D721Med (cell line): ENCODE measurements around the gene HS3ST5.

Experiments used
- DNase-seq: peaks from one replicate; pipeline ENCODE4 v3.0.0; 2011; ENCODE audit warnings: low spot score; ENCODE audit not compliant: insufficient read length
- FAIRE-seq: peaks from 2 replicates; lab custom pipeline; 2011; peaks lifted over from hg19 to GRCh38; lab: Jason Lieb, UNC
- CTCF ChIP-seq: IDR thresholded peaks from 2 replicates; pipeline ENCODE4 v1.5.1; 2012; ENCODE audit warnings: mild to moderate bottlenecking, control low read depth; ENCODE audit not compliant: insufficient read depth; ENCODE audit errors: missing control alignments

The HS3ST5 gene

GRCh38 chr6:114144887-114145851, 197.7 kb downstream of the HS3ST5 start:
- FAIRE-seq (no peak), DNase-seq (no peak)
- no peak for TF ChIP-seq CTCF

- no peak for TF ChIP-seq CTCF
- no peak for DNase-seq
- FAIRE-seq = no peak
These were observed 200.6 kb downstream of the HS3ST5 start for GRCh38 chr6:114142258-114142657.

- no peak for TF ChIP-seq CTCF
- no peak for DNase-seq
- FAIRE-seq = no peak
These were observed 202.4 kb downstream of the HS3ST5 start for GRCh38 chr6:114140416-114140815.

- TF ChIP-seq CTCF = no peak
- DNase-seq (no peak), FAIRE-seq (no peak)
These were observed 204.1 kb downstream of the HS3ST5 start for GRCh38 chr6:114138577-114139248.

- DNase-seq = no peak
- FAIRE-seq = no peak
- TF ChIP-seq CTCF = no peak
These were observed 207.4 kb downstream of the HS3ST5 start for GRCh38 chr6:114135363-114135971.

GRCh38 chr6:114133816-114134215, 209.0 kb downstream of the HS3ST5 start:
- DNase-seq = no peak
- TF ChIP-seq CTCF = no peak
- no peak for FAIRE-seq

- TF ChIP-seq CTCF = no peak
- FAIRE-seq (no peak), DNase-seq (no peak)
These were observed 210.9 kb downstream of the HS3ST5 start for GRCh38 chr6:114131945-114132344.
